Measurements from ENCODE around the gene GOLGA1.
"Not testable (repeated sequence)": the region's sequence is repeated elsewhere in the genome, so short reads cannot be mapped to it uniquely, and the experiment has no call there.

Gene GOLGA1

DNA sequence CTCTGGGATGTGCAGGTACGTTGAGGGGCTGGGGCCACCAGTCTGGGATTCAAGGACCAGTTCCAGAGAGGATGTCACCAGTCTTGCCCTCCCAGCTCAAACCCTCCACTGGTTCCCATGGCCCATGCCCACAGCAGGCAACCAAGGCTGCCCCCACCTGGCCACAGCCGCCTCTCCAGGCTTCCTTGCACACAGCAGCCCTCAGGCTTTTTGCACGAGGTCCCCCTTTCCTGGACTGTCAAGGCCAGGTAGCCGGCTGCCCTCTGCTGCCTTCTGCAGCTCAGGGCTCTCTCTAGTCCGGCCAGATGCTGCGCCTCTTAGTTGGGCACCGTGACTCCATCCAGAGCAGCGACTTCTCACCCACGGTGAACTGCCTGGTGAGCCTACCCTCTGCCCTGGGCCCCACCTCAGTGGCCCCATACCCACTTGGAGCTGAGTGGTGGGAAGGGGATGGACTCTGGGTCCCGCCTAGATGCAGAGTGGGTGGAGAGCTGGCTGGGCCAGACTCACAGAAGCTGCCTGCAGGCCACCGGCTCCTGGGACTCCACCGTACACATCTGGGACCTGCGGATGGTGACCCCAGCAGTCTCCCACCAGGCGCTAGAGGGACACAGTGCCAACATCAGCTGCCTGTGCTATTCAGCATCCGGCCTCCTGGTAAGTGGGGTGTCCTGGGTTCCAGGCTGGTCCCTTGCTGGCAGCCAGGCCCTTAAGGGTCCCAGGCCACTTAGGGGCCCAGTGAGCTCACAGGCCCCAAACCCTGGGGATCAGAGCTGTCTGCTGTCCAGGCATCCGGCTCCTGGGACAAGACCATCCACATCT is 84.7 kb downstream of the GOLGA1 start:
- no peak for DNase-seq

DNA sequence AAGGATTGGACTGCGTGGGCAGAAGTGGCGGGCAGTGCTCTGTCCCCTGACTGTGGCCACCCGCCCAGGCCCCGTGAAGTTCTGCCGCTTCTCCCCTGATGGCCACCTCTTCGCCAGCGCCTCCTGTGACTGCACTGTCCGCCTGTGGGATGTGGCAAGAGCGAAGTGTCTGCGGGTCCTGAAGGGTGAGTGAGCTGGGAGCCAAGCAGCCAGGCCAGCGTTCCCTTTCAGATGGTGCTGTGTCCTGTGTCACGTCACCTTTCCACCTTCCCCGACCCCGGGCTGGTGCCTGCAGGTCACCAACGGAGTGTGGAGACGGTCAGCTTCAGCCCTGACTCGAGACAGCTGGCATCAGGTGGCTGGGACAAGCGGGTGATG is 85.3 kb downstream of the GOLGA1 start:
- no peak for DNase-seq

DNA sequence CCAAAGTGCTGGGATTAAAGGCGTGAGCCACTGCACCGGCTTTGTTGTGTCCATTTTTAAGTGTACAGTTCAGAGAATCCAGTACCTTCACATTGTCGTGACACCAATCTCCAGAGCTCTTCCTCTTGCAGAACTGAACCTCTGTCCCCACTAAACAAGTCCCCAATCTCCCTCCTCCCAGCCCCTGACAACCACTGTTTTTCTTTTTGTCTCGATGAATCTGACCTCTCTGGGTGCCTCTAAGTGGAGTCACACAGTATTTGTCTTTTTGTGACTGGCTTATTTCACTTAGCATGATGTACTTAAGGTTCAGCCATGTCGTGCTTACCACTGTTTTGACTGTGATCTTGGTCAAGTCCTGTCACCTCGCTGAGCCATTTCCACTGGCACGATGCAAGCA is 86.1 kb downstream of the GOLGA1 start:
- DNase-seq, result no peak

DNA sequence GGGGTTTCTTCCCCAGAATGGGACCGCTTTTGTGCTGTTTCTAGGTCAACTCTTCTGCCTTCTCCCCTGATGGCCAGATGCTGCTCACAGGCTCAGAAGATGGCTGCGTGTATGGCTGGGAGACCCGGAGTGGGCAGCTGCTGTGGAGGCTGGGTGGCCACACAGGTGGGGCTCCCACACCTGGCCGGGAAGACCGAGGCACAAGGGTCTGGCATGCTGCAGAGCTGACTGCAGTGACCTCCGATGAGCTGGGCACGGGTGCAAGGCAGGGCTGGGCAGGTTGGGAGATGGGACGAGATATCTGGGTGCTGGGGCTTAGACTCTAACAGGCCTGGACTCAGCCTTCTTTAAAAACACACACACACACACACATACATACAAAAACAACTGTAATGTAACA is 86.7 kb downstream of the GOLGA1 start:
- no peak for DNase-seq

DNA sequence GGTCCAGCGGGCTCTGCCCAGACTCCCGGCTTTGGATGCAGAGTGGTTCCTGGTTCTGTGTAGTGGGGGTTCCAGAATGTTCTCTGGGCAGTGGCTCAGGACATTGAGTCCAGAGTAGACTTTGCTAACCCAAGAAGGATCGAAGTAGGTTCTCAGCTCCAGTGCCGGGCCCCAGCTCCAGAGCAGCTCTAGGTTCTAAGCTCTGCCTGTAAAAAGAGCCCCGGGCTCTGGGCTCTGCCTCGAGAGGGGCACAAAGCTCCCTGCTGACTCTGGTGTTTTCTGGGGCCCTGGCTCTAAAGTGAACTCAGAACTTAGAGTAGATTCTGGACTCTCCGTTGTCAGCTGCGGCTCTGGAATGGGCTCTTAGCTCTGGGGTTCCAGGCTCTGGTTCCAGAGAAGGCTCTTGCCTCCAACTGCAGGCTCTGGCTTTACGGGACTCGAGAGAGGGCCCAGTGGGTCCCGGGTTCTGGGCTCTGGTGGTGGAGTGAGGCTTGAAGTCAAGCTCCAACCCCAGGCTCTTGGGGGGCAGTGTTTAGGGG is 87.2 kb downstream of the GOLGA1 start:
- no peak for DNase-seq

DNA sequence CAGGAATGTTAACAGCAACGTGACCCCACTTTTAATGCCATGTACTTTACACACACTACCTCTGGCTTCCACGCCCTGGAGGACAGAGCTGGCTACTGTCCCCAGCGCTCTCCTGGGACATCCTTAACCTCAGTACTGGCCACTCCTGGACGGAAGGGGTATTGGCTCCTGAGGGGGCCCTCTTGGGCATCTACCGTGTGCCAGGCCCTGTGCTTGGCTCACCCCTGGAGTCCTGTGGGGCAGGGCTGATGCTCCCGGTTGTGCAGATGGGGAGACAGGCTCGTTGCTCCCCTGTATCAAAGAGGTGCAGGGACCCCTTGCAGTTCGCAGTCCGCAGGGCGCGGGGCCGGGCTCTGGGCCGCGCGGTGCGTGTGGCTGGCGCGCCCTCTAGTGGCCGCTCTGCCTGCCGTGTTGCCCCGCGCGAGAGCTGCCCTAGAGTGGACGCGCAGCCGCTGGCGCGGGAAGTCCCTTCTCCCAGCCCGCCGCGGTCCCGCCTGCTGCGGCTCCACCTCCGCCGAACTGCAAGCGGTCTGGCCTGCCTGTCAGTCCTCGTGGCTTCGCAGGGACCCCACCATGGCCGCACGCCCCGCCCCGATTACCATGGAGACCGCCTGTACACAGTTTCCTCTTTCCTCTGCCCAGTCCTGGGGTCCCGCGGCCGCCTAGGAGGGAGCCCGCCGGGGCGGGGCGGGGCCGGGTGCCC is 87.9 kb downstream of the GOLGA1 start, which contains the start of gene WDR38:
Gene WDR38, plus strand, starts transcription at position 632 of the 703 bp plus-strand sequence. CDS start 72 bp downstream, outside the sequence.
- DNase-seq, result peak; percentile 73

DNA sequence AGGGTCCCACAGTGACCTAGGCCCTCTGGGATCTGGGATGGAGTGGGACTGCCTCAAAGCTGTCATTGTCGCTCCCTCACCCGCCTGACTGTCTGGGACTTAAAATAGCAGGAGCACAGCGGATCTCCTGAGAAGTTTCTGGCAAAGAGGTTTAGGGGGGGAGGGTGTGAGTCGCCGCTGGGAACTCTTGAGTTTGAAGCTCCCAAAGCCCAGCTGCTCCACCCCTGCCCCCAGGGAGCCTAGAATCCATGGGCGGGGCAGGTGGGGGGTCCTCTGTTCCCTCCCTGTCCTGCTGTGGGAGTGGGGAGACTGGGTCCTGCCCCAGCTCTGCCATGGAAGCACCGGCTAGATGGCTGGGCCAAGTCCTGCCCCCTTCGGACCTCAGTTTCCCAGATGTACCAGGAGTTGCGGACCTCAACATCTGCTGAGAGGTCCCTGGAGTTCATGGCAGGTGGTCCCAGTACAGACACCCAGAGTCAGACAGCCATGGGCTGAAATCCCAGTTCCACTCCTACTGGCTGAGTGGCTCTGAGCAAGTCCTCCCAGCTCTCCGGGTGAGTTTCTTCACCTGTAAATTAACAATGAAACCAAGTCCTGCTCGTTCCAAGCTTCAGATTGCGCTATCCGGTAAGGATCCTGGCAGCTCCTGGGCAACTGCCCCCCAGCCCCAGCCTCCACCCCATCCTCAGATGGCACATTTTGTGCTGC is 88.6 kb downstream of the GOLGA1 start:
- DNase-seq, result no peak

DNA sequence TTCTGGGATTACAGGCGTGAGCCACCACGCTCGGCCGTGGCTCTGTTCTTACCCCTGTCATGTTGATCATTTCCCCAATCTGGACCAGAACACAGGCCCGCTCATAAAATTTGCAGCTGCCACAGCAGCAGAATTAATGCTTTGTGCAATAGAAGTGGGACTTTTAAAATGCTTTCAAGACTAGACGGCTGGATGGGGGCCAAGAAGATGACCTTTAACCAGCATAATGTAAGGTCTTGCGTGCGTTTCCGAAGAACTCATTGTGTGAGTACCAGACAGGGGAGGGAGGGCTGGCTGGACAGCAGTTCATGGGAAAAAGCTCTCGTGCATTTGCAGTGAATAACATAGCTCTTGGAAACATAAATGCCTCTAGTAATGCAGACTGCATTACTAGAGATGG is 91.1 kb downstream of the GOLGA1 start:
- DNase-seq, result no peak

DNA sequence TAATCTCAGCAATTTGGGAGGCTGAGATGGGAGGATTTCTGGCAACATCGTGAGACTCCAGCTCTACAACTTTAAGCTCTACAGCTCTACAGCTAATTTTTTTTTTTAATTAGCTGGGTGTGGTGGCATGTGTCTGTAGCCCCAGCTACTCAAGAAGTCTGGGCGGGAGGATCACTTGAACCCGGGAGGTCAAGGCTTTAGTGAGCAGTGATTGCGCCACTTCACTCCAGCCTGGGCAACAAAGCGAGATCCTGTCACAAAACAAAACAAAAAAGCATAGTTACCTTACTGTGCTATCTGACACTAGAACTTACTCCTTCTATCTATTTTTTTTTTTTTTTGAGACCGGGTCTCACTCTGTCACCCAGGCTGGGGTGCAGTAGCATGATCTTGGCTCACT is 93.9 kb downstream of the GOLGA1 start:
- DNase-seq, result no peak

DNA sequence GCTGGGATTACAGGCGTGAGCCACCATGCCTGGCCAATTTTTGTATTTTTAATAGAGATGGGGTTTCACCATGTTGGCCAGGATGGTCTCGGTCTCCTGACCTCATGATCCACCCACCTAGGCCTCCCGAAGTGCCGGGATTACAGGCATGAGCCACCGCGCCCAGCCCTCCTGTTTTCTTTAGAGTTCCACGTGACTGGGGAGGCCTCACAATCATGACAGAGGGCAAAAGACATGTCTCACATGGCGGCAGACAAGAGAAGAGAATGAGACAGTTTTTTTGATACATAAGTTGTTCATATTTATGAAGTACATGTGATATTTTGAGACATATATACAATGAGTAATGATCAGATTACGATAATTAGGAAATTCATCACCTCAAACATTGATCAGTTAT is 94.4 kb downstream of the GOLGA1 start:
- not testable (repeated sequence) for DNase-seq

DNA sequence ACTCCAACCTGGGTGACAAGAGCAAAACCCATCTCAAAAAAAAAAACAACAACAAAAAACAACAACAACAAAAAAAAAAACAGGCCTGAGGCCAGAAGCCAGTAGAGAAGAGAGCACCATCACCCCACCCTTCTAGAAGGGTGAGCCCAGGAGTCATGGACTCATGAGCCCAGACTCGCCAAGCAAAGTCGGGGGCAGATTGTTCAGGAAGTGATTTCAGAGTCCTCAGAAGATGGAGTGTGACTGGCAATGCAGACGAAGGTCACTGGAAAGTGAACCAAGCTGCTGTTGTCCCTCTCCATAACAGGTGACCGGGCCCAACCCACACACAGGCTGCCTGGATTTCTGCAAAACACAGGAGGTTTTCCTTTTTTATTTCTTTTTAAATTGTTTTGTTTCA is 96.6 kb downstream of the GOLGA1 start:
- no peak for DNase-seq

DNA sequence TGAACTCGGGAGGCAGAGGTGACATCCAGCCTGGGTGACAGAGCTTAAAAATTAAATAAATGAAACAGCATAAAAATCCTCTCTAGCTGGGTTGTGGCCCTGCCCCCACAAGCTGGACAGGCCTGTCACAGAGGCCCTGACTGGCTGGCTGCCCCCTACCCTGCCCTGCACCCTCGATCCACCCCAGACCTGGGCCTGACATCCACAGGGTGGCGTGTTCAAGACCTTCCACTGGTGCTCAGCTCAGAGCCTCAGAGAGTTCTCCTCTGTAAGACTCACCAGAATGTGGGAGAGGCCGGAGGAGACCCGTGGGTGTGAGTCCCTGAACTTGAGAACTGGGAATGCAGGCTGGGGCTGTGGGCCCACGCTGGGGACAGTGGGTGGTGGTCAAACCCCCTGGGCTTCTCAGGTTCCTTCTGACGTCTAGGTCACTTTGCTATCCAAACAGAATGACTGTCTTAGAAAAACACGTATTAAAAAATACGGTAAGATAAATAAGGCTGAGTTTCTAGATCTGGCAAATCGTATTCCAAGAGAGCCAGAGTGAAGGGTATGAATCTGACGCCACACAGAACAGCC is 97.3 kb downstream of the GOLGA1 start:
- DNase-seq, result no peak

DNA sequence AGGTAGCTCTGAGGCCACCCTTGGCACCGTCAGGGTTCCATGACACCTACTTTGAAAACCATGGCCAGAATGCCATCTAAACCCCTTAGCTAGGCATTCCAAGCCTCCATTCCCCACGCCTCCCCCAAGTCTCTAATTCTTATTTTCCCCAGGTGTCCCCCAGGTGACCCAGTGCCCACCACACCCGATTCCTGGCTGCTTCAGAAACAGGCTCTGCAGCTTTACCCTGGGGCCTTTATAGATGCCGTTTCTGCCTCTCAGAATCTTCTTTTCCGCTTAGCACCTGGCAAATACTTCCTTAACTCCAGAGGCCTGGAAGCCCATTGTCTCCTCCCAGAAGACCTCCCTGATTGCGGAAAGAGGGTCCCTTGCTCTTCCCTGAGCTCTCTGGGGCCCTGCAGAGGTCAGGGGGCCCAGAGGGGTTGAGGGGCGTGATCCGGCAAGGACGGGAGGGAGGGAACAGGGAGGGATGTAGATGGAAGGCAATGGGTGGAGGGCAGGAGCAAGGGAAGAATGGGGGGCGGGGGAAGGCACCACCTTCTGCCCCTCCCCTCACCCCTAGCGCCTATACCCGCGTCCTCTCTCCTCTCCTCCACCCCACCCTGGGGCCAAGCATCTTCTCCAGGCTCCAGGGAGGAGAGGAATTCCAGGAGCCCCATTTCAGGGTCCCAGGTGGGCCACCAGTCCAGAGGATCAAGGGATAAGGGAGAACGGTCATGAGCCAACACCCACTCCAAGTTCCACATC is 99.6 kb downstream of the GOLGA1 start:
- no peak for DNase-seq

DNA sequence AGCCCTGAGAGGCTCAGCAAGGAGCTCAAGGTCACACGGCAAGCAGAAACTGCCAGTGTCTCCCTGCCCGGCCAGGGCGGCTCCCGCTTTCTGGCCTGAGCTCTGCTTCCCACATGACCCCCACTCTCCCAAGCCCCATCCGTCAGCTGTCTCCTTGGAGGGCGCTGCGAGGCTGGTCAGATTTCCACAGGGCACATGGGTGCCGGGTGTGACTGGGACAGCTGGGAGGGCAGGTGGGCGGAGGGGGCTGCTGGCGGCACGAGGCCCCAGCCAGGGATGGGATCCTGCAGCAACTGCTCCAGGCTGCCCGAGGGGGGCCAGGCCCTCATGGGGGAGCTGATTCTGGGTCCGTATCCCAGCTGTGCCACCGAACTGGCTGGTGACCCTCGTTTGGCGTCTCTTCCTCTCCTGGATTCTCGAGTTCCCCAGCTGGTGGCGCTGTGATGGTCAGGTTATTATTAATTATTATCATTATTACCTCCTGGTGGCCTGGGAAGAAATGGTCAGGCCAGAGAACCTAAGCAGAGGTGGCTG is 100.5 kb downstream of the GOLGA1 start:
- peak; percentile 29 for DNase-seq

DNA sequence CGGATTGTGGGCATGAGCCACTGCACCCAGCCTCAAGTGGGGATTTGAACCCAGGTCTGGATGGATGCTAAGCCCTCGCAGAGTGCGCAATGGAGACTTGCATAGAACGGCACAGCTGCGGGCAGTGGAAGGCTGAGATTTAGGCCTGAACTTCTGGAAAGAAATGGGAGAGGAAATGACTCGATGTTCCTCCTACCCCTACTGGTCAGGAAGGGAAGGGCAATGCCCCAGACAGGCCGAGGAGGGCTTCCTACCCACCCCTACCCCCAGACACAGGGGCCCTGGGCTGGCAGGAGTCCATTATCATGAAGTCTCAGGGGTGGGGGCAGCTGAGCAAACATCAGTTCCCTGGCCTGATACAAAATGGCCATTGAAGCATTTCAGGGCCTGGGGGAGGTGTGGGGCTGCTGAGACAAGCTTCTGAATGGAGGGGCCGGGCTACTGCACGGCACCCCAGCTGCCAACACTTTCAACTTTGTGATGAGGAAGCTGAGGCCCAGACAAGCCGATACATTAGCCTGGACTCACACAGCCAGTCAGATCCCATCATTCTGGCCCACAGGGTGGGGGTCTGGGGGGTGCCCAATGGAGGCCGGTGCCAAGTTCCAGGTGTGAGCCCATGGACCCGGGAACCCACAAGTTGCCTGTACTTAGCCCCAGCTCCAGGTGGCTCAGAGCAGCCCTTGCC is 101.1 kb downstream of the GOLGA1 start:
- peak; percentile 21 for DNase-seq

DNA sequence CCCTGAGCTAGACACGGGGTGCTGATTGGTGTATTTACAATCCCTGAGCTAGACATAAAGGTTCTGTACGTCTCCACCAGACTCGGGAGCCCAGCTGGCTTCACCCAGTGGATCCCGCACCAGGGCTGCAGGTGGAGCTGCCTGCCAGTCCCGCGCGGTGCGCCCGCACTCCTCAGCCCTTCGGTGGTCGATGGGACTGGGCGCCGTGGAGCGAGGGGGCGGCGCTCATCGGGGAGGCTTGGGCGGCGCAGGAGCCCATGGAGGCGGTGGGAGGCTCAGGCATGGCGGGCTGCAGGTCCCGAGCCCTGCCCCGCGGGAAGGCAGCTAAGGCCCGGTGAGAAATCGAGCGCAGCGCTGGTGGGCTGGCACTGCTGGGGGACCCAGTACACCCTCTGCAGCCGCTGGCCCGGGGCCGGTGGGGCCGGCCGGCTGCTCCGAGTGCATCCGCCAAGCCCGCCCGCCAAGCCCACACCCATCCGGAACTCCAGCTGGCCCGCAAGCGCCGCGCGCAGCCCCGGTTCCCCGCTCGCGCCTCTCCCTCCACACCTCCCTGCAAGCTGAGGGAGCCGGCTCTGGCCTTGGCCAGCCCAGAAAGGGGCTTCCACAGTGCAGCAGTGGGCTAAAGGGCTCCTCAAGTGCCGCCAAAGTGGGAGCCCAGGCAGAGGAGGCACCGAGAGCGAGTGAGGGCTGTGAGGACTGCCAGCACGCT is 102.2 kb downstream of the GOLGA1 start:
- not testable (repeated sequence) for DNase-seq

DNA sequence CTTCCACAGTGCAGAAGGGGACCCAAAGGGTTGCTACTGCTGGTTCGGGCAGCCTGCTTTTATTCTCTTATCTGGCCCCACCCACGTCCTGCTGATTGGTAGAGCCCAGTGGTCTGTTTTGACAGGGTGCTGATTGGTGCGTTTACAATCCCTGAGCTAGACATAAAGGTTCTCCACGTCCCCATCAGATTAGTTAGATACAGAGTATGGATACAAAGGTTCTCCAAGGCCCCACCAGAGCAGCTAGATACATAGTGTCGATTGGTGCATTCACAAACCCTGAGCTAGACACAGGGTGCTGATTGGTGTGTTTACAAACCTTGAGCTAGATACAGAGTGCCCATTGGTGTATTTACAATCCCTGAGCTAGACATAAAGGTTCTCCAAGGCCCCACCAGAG is 102.8 kb downstream of the GOLGA1 start:
- not testable (repeated sequence) for DNase-seq

DNA sequence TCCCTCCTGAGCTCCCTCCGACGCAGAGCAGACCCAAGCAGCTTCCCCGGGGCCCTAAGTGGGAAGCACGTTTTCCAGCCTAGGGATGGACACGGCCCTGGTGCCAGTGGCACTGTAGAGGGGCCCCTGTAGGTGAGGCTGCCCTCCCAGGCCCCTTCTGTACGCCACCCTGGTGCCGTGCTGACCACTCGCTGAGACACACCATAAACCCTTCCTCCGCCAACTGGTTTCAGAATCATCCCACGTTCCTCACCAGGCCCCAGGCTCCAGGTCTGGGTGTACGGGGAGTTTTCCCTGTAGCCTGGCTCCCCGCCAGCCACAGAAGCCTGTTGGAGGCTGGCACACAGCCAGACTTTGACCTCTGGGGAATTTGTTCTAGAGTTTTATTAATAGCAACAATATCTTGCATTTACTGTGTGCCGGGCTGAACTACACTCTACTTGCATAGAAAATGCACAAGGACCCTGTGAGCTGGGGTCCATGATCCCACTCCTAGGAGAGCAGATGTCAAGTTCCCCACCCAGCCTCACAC is 105.8 kb downstream of the GOLGA1 start:
- DNase-seq, result peak; percentile 91

DNA sequence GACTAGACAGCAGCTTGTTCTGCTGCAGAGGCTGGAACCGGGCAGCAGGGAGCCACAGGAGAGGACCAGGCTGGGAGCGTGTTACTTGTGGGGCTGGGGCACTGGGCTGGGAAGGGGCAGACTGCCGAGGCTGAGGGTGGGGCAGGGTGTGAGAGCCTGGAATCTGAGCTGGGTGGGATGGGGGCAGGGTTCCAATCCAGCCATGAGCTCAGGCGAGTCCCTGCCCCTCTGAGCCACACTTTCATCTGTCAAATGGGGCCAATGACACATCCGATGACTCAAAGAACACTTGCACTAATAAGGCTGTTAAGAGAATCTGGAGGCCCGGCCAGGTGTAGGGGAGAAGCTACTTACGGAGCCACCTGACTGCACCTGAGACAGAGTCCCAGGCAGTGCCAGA is 106.3 kb downstream of the GOLGA1 start:
- peak; percentile 70 for DNase-seq

DNA sequence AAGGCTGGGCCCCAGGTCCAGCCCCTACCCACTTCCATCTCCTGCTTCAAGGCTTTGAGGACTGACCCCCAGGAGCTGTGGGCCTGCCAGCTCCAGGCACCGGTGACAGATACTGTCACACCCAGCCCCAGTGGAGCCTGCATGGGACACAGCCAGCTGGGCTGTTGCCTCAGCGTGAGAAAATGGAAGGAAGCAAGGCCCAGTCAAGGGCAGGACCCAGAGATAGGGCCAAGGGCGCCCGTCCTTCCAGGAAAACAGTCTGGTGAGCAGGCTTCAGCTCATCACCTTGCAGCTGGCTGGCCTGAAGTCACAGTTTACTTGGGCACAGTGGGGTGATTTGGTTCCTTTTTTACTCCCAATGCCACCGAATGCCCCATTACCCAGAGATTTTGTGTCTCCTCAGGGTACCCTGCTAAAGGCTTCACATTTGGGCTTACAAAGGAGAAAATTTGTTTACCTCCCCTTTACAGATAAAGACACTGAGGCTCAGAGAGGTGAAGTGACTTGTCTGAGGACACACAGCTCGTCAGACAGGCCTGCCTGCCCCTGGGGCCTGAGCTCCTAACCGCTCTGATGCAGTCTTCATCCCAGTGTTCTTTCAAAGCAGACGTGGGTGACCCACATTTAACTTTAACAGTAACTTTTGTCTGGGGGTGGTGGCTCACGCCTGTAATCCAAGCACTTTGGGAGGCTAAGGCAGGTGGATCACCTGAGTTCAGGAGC is 109.1 kb downstream of the GOLGA1 start:
- no peak for DNase-seq
